Measurements from ENCODE around the gene RHOT2. TPM values are rescaled to one million over a fixed set of nuclear protein-coding genes. Genes with fewer than 3 reads are reported as not detected.

RHOT2 gene
- total and polyA plus RNA-seq, 9 of the 15 experiments (the other 6 are each of a cell fraction or from before 2014, with no cell fraction given), result 5.0 to 373 (median 112) TPM

DNA sequence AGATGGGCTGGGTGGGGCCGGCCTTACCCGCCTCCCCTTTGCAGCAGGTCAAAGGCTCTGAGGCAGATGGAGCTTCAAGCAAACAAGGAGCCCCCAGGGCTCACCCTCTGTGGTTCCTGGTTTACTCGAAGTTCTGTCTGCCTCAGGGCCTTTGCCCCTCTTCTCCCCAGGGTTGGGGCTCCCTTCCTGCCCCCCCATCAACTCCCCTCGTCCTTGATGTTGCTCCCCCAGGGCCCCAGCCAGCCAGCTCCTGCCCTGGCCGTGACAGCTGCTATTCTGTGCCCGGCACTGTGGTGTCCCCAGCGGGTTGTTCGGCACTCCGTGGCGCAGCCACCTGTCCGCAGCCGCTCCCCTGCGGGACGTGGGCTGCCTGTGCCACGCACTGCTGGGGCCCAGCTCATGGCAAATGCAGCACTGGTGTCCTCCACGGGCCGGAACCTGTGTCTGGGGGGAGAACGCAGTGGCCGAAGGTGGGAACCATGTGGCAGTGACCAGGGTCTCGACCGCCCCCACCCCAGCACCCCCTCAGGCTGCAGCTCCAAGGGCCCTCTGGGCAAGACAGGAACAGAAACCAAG is 42.7 kb downstream of the RHOT2 start:
- POLR2A ChIA-PET, result interaction anchor here (1.0 to 1.4 kb wide), 2 partner anchors 11 to 15 kb away, joined by 5 to 6 read pairs; partner anchors contain the start of gene ANTKMT
- peaks cover 0 to 65% of the 10 kb centered on the region in 2 experiments; a peak in 3 of 5 replicates for H3K4me1 ChIP-seq (replicated peaks in 1 of 2; ENCODE audit: control insufficient read depth in 2 of 2, insufficient read depth in 2 of 2, low read length in 2 of 2)
- in situ Hi-C loops (cut with MboI), result loop anchor here (5.0 to 10.0 kb wide), 2 partner anchors 77 to 344 kb away; partner anchors contain the start of genes CHTF18 and RPUSD1

DNA sequence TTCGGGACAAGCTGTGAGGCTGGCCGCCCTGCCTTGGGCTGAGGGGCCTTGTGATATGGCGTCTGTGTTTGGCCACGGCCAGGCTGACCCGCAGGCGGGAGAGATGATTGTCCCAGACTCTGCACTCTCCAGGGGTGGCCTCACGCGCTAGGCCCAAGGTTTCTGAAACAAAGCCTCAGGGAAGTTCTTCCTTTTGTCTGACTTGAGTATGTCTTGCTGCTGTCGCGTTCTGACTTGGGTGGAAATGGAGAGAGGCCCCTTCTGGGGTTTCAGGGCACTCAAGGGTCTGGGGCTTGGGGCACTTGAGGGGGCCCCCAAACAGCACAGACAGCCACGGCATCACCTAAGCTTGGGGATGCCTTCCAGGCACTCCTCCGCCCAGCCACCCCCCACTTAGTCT is 43.2 kb downstream of the RHOT2 start:
- no peak for FAIRE-seq
- H3K4me3 ChIP-seq, result no peak overlapping the region
- H2AFZ ChIP-seq (ENCODE audit: low read depth, low read length), result no peak overlapping the region
- no peak overlapping the region; a peak in 1 of 4 replicates for H3K9ac ChIP-seq (ENCODE audit: insufficient read depth in 1 of 2, low read depth in 2 of 2, low read length in 2 of 2)
- H4K20me1 ChIP-seq (replicated peaks; ENCODE audit: control insufficient read depth, insufficient read depth, low read length), result peaks cover 20% of the 10 kb centered on the region; the same call in 1 of the 2 replicates
- peaks cover 0 to 17% of the 10 kb centered on the region in 2 experiments; a peak in 2 of 5 replicates for H3K27me3 ChIP-seq (ENCODE audit: control insufficient read depth in 2 of 2, insufficient read depth in 2 of 2, low read length in 2 of 2)
- H3K4me2 ChIP-seq (ENCODE audit: insufficient read depth, low read length), result no peak overlapping the region
- no peaks in the 10 kb centered on the region for H3K36me3 ChIP-seq (ENCODE audit: control insufficient read depth, insufficient read depth, low read length)
- BruUV-seq (replicated peaks), result no TSS peak
- H3K9me3 ChIP-seq (replicated peaks; ENCODE audit: control insufficient read depth, insufficient read depth, low read depth, low read length), result no peaks in the 10 kb centered on the region
- ChIA-PET CTCF (ENCODE audit: low intra/inter-chr PET ratio) (interaction anchor here (1.0 to 4.5 kb wide), 4 partner anchors 31 to 391 kb away, joined by 3 to 73 read pairs (median 14); no protein-coding TSS in a partner anchor), POLR2A (no interaction called here)
- in situ Hi-C loops (cut with MboI) (loop anchor here (5.0 to 10.0 kb wide), 2 partner anchors 76 to 344 kb away; partner anchors contain the start of genes CHTF18 and RPUSD1), intact Hi-C loops (cut with micrococcal nuclease) (loop anchor here (1.0 to 5.0 kb wide), 2 partner anchors 74 to 96 kb away; no protein-coding TSS in a partner anchor)
- peaks cover 4% of the 10 kb centered on the region; the same call in 2 of the 3 replicates for H3K79me2 ChIP-seq (ENCODE audit: control insufficient read depth, insufficient read depth, low read length)
- peak in 1 of 2 experiments; percentile 47; a peak in 1 of 4 replicates for TF ChIP-seq RCOR1 (IDR thresholded peaks at IDR 0.05; ENCODE audit: borderline replicate concordance in 1 of 2, low read depth in 2 of 2, low read length in 2 of 2)
- TF ChIP-seq, protein P1, sequence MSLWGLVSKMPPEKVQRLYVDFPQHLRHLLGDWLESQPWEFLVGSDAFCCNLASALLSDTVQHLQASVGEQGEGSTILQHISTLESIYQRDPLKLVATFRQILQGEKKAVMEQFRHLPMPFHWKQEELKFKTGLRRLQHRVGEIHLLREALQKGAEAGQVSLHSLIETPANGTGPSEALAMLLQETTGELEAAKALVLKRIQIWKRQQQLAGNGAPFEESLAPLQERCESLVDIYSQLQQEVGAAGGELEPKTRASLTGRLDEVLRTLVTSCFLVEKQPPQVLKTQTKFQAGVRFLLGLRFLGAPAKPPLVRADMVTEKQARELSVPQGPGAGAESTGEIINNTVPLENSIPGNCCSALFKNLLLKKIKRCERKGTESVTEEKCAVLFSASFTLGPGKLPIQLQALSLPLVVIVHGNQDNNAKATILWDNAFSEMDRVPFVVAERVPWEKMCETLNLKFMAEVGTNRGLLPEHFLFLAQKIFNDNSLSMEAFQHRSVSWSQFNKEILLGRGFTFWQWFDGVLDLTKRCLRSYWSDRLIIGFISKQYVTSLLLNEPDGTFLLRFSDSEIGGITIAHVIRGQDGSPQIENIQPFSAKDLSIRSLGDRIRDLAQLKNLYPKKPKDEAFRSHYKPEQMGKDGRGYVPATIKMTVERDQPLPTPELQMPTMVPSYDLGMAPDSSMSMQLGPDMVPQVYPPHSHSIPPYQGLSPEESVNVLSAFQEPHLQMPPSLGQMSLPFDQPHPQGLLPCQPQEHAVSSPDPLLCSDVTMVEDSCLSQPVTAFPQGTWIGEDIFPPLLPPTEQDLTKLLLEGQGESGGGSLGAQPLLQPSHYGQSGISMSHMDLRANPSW (CRISPR knock-in tag; IDR thresholded peaks at IDR 0.05), result no peak
- TF ChIP-seq BCOR (IDR thresholded peaks at IDR 0.05), result peak; percentile 82
- TF ChIP-seq, protein P2, sequence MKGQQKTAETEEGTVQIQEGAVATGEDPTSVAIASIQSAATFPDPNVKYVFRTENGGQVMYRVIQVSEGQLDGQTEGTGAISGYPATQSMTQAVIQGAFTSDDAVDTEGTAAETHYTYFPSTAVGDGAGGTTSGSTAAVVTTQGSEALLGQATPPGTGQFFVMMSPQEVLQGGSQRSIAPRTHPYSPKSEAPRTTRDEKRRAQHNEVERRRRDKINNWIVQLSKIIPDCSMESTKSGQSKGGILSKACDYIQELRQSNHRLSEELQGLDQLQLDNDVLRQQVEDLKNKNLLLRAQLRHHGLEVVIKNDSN (CRISPR knock-in tag; IDR thresholded peaks at IDR 0.05), result 0 out of 2 replicates have a peak, but pooled peaks have one; percentile 12
- TF ChIP-seq SRSF7 (optimal IDR thresholded peaks at IDR 0.05; ENCODE audit: low read depth, low read length), result no peak
- TF ChIP-seq IRF2 (CRISPR knock-in tag; IDR thresholded peaks at IDR 0.05), result no peak
- no peak for TF ChIP-seq ILK (tag; IDR thresholded peaks at IDR 0.05; ENCODE audit: borderline replicate concordance, low read depth)
- no peak for TF ChIP-seq ZNF121 (CRISPR knock-in tag; conservative IDR thresholded peaks at IDR 0.05)
- TF ChIP-seq KDM1A (IDR thresholded peaks at IDR 0.05), result peak; percentile 41 to 67; a peak in 3 of 4 replicates
- H3K4me1 ChIP-seq (replicated peaks in 1 of 2; ENCODE audit: control insufficient read depth in 2 of 2, insufficient read depth in 2 of 2, low read length in 2 of 2), result peaks cover 4 to 65% of the 10 kb centered on the region in 2 experiments; a peak in 3 of 5 replicates
- H3K9me1 ChIP-seq (ENCODE audit: control insufficient read depth, insufficient read depth, low read length), result no peaks in the 10 kb centered on the region
- 27% methylated on average over 12 of the region's 12 CpGs for WGBS (ENCODE audit: insufficient coverage, low coverage, missing lambda C conversion rate)
- no peak for ATAC-seq
- H3K27ac ChIP-seq (ENCODE audit: extremely low read depth, low read depth, low read length), result no peak overlapping the region
- DNase-seq (ENCODE audit: extremely low read depth in 1 of 4, low spot score in 3 of 4), result no peak

More for the DNA sequence above, 42.7 kb downstream of the RHOT2 start:
- Histone ChIP-seq H3K4me3 (no peak overlapping the region), H3K79me2 (ENCODE audit: control insufficient read depth, insufficient read depth, low read length) (no peaks in the 10 kb centered on the region; the same call in 2 of the 3 replicates), H3K9me3 (replicated peaks; ENCODE audit: control insufficient read depth, insufficient read depth, low read depth, low read length) (no peaks in the 10 kb centered on the region), H4K20me1 (replicated peaks; ENCODE audit: control insufficient read depth, insufficient read depth, low read length) (peaks cover 20% of the 10 kb centered on the region; the same call in 1 of the 2 replicates), H3K36me3 (ENCODE audit: control insufficient read depth, insufficient read depth, low read length) (no peaks in the 10 kb centered on the region), H3K4me2 (ENCODE audit: insufficient read depth, low read length) (no peak overlapping the region), H3K27me3 (ENCODE audit: control insufficient read depth in 2 of 2, insufficient read depth in 2 of 2, low read length in 2 of 2) (peaks cover 0 to 17% of the 10 kb centered on the region in 2 experiments; a peak in 2 of 5 replicates), H3K9ac (ENCODE audit: insufficient read depth in 1 of 2, low read depth in 2 of 2, low read length in 2 of 2) (peak overlapping the region in 1 of 2 experiments; percentile 61; a peak in 2 of 4 replicates), H2AFZ (ENCODE audit: low read depth, low read length) (no peak overlapping the region), H3K9me1 (ENCODE audit: control insufficient read depth, insufficient read depth, low read length) (no peaks in the 10 kb centered on the region), H3K27ac (ENCODE audit: extremely low read depth, low read depth, low read length) (no peak overlapping the region)
- no peak for ATAC-seq
- WGBS (ENCODE audit: insufficient coverage, low coverage, missing lambda C conversion rate), result 28% methylated on average over 20 of the region's 21 CpGs
- FAIRE-seq, result no peak
- TF ChIP-seq PCBP1 (IDR thresholded peaks at IDR 0.05; ENCODE audit: low read depth, low read length, poor library complexity, severe bottlenecking), result peak; percentile 21
- TF ChIP-seq BMI1 (IDR thresholded peaks at IDR 0.05; ENCODE audit: low read length), result no peak
- BruUV-seq (replicated peaks), result no TSS peak
- CTCF ChIA-PET (ENCODE audit: low intra/inter-chr PET ratio), result interaction anchor here (2.5 to 4.5 kb wide), 3 partner anchors 74 to 392 kb away, joined by 12 to 73 read pairs (median 17); no protein-coding TSS in a partner anchor
- intact Hi-C loops (cut with micrococcal nuclease), result loop anchor here (1.0 to 5.0 kb wide), 2 partner anchors 75 to 97 kb away; no protein-coding TSS in a partner anchor
- no peak for DNase-seq (ENCODE audit: extremely low read depth in 1 of 4, low spot score in 3 of 4)

Data from K562 (cell line).